OCI-LY3 (cell line): ENCODE measurements around the gene SULT1C4.
"Not testable (repeated sequence)": the region's sequence is repeated elsewhere in the genome, so short reads cannot be mapped to it uniquely, and the experiment has no call there.

ENCODE experiments used
- H2AFZ ChIP-seq: fragments of 200-600, 300-600 bp; shearing (Covaris generic); 2 replicates; pipeline ENCODE4 v1.6.0; 2014; ENCODE audit warnings: antibody characterized with exemption, low read depth, low read length
- H3K27ac ChIP-seq: fragments of 200-600, 300-600 bp; sonication (generic); 2 replicates; pipeline ENCODE4 v1.5.1; 2014; ENCODE audit warnings: mild to moderate bottlenecking, low read length, moderate library complexity, mixed read lengths
- H3K27me3 ChIP-seq: fragments of 200-600, 300-600 bp; sonication (generic); 2 replicates; pipeline ENCODE4 v1.6.1; 2014; ENCODE audit warnings: low read depth, low read length, mixed read lengths
- H3K36me3 ChIP-seq: fragments of 200-600, 300-600 bp; sonication (generic); replicated peaks from 2 replicates; pipeline ENCODE3; 2014; ENCODE audit warnings: low read depth, low read length, mixed read lengths
- H3K4me1 ChIP-seq: fragments of 300-600, 200-600 bp; sonication (generic); 2 replicates; pipeline ENCODE4 v1.6.1; 2014; ENCODE audit warnings: low read length, mixed read lengths
- H3K4me2 ChIP-seq: fragments of 200-600, 300-600 bp; sonication (generic); 2 replicates; pipeline ENCODE4 v1.6.1; 2014; ENCODE audit warnings: low read length, mixed read lengths
- H3K4me3 ChIP-seq: fragments of 300-600, 200-600 bp; sonication (generic); 2 replicates; pipeline ENCODE4 v1.5.1; 2014; ENCODE audit warnings: antibody characterized with exemption, mild to moderate bottlenecking, low read length, moderate library complexity
- H3K79me2 ChIP-seq: fragments of 300-600, 200-600 bp; shearing (Covaris generic); 2 replicates; pipeline ENCODE4 v1.6.1; 2014; ENCODE audit warnings: mild to moderate bottlenecking, low read length, mixed read lengths
- H3K9ac ChIP-seq: fragments of 300-600, 200-600 bp; shearing (Covaris generic); 2 replicates; pipeline ENCODE4 v1.6.0; 2014; ENCODE audit warnings: mild to moderate bottlenecking, low read length, moderate library complexity
- H3K9me3 ChIP-seq: fragments of 200-600, 300-600 bp; shearing (Covaris generic); 2 replicates; pipeline ENCODE4 v1.6.1; 2014; ENCODE audit warnings: low read length, mixed read lengths; ENCODE audit not compliant: insufficient read depth
- H4K20me1 ChIP-seq: fragments of 200-600, 300-600 bp; sonication (generic); 2 replicates; pipeline ENCODE4 v1.6.1; 2016; ENCODE audit warnings: low read length, mixed read lengths; ENCODE audit not compliant: insufficient read depth
- EZH2phosphoT487 ChIP-seq: fragments of 200-600 bp; shearing (Covaris generic); IDR thresholded peaks from 2 replicates; pipeline ENCODE4 v1.6.1; 2018; ENCODE audit warnings: antibody characterized with exemption, mixed run types, low read depth
- TF ChIP-seq, protein P1 (sequence below): fragments of 200-600, 300-600 bp; sonication (generic); IDR thresholded peaks from 2 replicates; pipeline ENCODE4 v1.5.1; 2014; ENCODE audit warnings: antibody characterized with exemption, low read length, low read depth

Gene SULT1C4

DNA sequence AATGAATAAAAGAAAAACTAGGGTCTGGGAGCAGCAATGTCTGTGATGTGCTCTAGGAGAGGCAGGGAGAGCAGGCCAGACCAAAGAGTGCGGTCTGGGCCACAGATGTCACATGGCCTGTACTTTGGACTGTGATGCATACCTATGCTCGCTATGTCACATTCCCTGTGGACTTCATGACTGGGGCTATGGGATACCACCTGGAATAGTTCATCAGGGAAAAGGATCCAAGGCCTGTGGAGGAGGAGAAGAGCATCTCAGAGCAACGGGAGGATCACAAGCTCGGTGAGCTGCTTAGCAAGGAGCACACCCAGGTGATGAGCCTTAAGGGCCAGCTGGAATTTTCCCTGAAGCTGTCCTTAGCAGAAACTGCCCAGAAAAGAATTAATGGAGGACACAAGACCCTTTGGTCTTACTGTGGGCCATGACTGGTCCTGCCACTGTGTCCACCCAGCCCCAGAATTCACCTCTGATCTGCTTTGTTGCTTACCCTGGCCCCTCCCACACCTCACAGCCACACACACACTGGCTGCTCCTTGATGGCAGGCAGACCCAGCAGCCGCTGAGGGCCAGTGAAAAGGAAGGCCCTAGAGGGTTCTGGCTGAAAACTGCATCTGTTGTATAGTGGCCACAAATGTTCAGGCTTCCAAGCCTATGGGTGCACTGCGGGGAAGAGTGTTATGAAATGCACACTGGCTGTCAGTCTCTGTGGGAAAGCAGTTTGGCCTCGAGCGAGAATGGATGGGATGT lies 45.9 kb downstream of the SULT1C4 start:
- TF ChIP-seq, protein P1, sequence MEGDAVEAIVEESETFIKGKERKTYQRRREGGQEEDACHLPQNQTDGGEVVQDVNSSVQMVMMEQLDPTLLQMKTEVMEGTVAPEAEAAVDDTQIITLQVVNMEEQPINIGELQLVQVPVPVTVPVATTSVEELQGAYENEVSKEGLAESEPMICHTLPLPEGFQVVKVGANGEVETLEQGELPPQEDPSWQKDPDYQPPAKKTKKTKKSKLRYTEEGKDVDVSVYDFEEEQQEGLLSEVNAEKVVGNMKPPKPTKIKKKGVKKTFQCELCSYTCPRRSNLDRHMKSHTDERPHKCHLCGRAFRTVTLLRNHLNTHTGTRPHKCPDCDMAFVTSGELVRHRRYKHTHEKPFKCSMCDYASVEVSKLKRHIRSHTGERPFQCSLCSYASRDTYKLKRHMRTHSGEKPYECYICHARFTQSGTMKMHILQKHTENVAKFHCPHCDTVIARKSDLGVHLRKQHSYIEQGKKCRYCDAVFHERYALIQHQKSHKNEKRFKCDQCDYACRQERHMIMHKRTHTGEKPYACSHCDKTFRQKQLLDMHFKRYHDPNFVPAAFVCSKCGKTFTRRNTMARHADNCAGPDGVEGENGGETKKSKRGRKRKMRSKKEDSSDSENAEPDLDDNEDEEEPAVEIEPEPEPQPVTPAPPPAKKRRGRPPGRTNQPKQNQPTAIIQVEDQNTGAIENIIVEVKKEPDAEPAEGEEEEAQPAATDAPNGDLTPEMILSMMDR, result no peak
- no peak for TF ChIP-seq EZH2phosphoT487
- Histone ChIP-seq H4K20me1 (no peaks in the 10 kb centered on the region), H3K36me3 (no peaks in the 10 kb centered on the region), H3K4me2 (no peak overlapping the region), H3K9ac (no peak overlapping the region), H3K4me3 (no peak overlapping the region), H3K9me3 (no peaks in the 10 kb centered on the region), H3K4me1 (no peaks in the 10 kb centered on the region), H2AFZ (no peak overlapping the region), H3K79me2 (no peaks in the 10 kb centered on the region), H3K27me3 (no peaks in the 10 kb centered on the region), H3K27ac (no peak overlapping the region)

DNA sequence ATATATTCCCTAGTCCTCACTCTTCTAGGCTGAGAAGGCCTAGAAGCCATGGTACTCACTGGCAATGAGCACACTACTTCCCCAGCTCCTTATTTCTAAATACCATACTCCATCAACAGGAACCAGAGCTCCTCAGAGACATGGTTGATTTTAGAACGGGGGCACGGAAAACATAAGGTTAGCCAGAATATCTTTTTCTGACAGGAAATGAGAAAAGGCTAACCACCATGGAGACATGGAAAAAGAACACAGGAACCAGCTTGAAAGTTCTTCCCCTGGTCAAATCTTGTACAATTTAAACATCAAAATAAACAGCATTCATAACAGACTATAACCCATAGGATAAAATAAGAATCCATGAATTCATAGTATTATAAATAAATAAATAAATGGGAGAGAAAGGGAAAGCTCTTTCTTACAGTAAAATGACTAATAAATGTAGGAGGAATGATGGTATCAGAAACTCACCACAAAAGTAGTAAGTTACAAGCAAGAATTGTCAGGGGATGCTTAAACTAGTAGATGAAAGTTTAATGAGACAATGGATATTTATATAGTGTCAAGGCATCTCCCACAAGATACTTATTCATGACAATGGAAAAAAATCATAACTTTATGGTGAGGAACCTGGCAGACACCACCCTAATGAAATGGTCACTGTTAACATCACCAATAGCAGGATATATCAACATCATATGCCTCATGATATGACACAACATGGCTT lies 50.7 kb downstream of the SULT1C4 start:
- no peaks in the 10 kb centered on the region for H3K27me3 ChIP-seq
- H3K9ac ChIP-seq, result no peak overlapping the region
- no peaks in the 10 kb centered on the region for H3K36me3 ChIP-seq
- H3K4me1 ChIP-seq, result no peaks in the 10 kb centered on the region
- H3K27ac ChIP-seq, result no peak overlapping the region
- H3K9me3 ChIP-seq, result no peaks in the 10 kb centered on the region
- no peak overlapping the region for H3K4me3 ChIP-seq
- no peak overlapping the region for H3K4me2 ChIP-seq
- TF ChIP-seq EZH2phosphoT487, result no peak
- TF ChIP-seq, protein P1, result no peak
- H4K20me1 ChIP-seq, result no peaks in the 10 kb centered on the region
- H3K79me2 ChIP-seq, result no peaks in the 10 kb centered on the region
- H2AFZ ChIP-seq, result no peak overlapping the region

- not testable (repeated sequence) for H3K27me3 ChIP-seq, H4K20me1 ChIP-seq, H3K4me2 ChIP-seq, H3K4me3 ChIP-seq, H3K9me3 ChIP-seq, H3K36me3 ChIP-seq, H3K9ac ChIP-seq, H3K79me2 ChIP-seq, H3K4me1 ChIP-seq, H3K27ac ChIP-seq, H2AFZ ChIP-seq
Observed at GRCh38 chr2:108435578-108435977, 57.8 kb downstream of the SULT1C4 start.

GRCh38 chr2:108436976-108437375 lies 59.2 kb downstream of the SULT1C4 start:
- no peak for TF ChIP-seq EZH2phosphoT487
- H3K27me3 ChIP-seq, result no peaks in the 10 kb centered on the region
- H3K4me3 ChIP-seq, result no peak overlapping the region
- no peaks in the 10 kb centered on the region for H3K36me3 ChIP-seq
- no peak overlapping the region for H3K4me2 ChIP-seq
- no peak overlapping the region for H2AFZ ChIP-seq
- no peaks in the 10 kb centered on the region for H3K9me3 ChIP-seq
- H3K4me1 ChIP-seq, result no peaks in the 10 kb centered on the region
- no peak overlapping the region for H3K9ac ChIP-seq
- H3K79me2 ChIP-seq, result no peaks in the 10 kb centered on the region
- no peak overlapping the region for H3K27ac ChIP-seq
- H4K20me1 ChIP-seq, result no peaks in the 10 kb centered on the region
